Breast epithelium (tissue), 3 donors: ENCODE results near the gene DSG2.

Source experiments
- CTCF ChIP-seq, 3 donors: fragments of 450-650 bp; IDR thresholded peaks; one replicate each; pipeline ENCODE4 v1.5.1; 2016 to 2017; ENCODE audit warnings: antibody characterized with exemption in 3 of 3, mild to moderate bottlenecking in 3 of 3, moderate library complexity in 3 of 3
- POLR2A ChIP-seq: fragments of 450-650 bp; IDR thresholded peaks from one replicate; pipeline ENCODE4 v1.6.1; 2016; ENCODE audit warnings: antibody characterized with exemption, mild to moderate bottlenecking, moderate library complexity
- POLR2AphosphoS5 ChIP-seq, 3 donors: sonication (generic); formaldehyde crosslinking; IDR thresholded peaks; one replicate each; pipeline ENCODE4 v1.6.1; 2017; ENCODE audit warnings: antibody characterized with exemption in 3 of 3

GRCh38 chr18:31563778-31564177 is 65.8 kb downstream of the DSG2 start:
- TF ChIP-seq CTCF (IDR thresholded peaks at IDR 0.05) (no peak), POLR2A (no peak), POLR2AphosphoS5 (IDR thresholded peaks at IDR 0.05) (no peak)
